ENCODE data around the gene LAMA3.

LAMA3 gene

GRCh38 chr18:24000613-24001490 is 311.6 kb downstream of the LAMA3 start:
- DNase-seq (ENCODE audit: low read depth) = no peak

GRCh38 chr18:24002479-24002878 is 313.2 kb downstream of the LAMA3 start:
- DNase-seq (ENCODE audit: low read depth) = no peak

DNA sequence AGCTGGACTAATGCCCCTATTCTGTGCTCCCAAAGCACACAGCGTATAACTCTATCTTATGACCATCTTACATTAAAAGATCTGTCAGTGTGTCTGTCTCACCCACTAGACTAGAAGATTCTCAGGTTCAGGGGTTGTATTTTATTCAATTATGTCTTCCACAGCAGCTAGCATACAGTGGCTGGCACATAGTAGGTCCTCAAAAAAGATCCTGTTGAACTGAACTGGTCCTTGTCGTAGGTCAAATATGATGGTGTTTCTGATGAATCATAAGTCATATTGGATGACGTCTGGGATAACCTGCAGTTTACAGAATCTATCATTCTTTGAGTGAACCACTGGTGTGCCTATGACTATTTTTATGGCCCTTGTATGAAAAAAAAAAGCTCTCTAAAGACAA is 314.0 kb downstream of the LAMA3 start:
- no peak for DNase-seq (ENCODE audit: low read depth)

DNA sequence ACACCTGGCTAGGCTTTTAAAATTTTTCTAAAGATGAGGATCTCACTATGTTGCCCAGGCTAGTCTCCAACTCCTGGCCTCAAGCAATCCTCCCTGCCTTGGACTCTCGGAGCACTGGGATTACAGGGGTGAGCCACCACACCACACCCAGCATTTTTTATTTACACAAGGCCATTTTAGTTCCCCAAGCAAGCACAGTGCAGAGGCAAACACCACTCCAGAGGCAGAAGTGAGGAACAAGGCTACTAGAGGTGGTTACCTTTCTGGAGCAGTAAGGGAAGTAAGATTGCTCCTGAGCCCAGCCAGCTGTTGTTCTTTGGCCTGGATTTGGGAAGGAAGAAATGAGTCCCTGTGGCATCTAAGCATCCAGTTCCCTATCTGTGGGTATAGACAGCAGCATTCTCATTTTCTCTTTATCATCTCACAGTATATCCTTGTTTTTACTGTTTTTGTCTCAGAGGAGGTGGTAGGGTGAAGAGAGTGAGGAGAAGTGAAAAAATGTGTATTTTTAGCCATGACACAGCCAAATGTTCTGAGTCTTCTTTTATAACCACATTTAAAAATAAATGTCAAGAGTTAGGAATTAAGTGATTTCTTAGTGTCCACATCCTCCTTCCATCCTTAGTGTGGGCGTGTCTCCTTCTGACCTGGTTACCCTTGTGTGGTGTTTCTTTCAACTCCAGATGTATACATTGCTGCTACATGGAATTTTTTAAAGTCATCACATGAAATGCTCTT is 314.8 kb downstream of the LAMA3 start:
- no peak for DNase-seq (ENCODE audit: low read depth)
